NCI-H2171 treated with DMSO at 0.1 percent for 48 hours (cell line): ENCODE measurements around the gene MMEL1.
A peak's percentile ranks its signal among the peaks of the same experiment; 100 is the strongest.
"Not testable (repeated sequence)": the region's sequence is repeated elsewhere in the genome, so short reads cannot be mapped to it uniquely, and the experiment has no call there.

Experiments used
- DNase-seq: peaks from one replicate; lab custom pipeline; 2025; lab: John Stamatoyannopoulos, UW

MMEL1 gene, protein sequence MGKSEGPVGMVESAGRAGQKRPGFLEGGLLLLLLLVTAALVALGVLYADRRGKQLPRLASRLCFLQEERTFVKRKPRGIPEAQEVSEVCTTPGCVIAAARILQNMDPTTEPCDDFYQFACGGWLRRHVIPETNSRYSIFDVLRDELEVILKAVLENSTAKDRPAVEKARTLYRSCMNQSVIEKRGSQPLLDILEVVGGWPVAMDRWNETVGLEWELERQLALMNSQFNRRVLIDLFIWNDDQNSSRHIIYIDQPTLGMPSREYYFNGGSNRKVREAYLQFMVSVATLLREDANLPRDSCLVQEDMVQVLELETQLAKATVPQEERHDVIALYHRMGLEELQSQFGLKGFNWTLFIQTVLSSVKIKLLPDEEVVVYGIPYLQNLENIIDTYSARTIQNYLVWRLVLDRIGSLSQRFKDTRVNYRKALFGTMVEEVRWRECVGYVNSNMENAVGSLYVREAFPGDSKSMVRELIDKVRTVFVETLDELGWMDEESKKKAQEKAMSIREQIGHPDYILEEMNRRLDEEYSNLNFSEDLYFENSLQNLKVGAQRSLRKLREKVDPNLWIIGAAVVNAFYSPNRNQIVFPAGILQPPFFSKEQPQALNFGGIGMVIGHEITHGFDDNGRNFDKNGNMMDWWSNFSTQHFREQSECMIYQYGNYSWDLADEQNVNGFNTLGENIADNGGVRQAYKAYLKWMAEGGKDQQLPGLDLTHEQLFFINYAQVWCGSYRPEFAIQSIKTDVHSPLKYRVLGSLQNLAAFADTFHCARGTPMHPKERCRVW

GRCh38 chr1:2632561-2633361 lies at the start of gene MMEL1:
Gene MMEL1, minus strand, starts transcription at chr1:2633016. Its CDS starts 3,532 bp downstream, at chr1:2629484.
- peak; percentile 69 for DNase-seq

DNA sequence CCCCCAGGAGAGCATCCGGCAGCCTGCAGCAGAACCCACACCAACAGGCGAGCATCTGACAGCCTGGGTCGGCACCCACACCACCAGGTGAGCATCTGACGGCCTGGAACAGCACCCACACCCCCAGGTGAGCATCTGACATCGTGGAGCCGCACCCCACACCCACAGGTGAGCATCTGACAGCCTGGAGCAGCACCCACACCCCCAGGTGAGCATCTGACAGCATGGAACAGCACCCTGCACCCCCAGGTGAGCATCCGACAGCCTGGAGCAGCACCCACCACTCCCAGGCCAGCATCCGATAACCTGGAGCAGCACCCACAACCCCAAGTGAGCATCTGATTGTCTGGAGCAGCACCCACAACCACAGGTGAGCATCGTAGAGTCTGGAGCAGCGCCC lies 43.9 kb upstream of the MMEL1 start:
- not testable (repeated sequence) for DNase-seq

DNA sequence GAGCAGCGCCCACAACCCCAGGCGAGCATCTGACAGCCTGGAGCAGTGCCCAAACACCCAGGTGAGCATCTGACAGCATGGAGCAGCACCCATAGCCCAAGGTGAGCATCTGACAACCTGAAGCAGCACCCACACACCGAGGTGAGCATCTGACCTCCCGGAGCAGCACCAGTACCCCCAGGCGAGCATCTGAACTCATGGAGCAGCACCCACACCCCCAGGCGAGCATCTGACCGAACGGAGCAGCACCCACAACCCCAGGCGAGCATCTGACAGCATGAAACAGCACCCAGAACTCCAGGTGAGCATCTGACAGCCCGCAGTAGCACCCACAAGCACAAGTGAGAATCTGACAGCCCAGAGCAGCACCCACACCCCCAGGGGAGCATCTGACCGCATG lies 38.8 kb upstream of the MMEL1 start:
- not testable (repeated sequence) for DNase-seq

GRCh38 chr1:2659806-2660205 lies 27.0 kb upstream of the MMEL1 start:
- DNase-seq = not testable (repeated sequence)

DNA sequence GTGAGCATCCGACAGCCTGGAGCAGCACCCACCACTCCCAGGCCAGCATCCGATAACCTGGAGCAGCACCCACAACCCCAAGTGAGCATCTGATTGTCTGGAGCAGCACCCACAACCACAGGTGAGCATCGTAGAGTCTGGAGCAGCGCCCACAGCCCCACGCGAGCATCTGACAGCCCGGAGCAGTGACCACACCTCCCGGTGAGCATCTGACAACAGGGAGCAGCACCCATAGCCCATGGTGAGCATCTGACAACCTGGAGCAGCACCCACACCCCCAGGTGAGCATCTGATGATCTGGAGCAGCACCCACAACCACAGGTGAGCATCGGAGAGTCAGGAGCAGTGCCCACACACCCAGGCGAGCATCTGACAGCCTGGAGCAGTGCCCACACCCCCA lies 25.1 kb upstream of the MMEL1 start:
- DNase-seq = not testable (repeated sequence)

GRCh38 chr1:2657124-2657523 lies 24.3 kb upstream of the MMEL1 start:
- peak; percentile 3 for DNase-seq

GRCh38 chr1:2655598-2656434 lies 23.0 kb upstream of the MMEL1 start:
- DNase-seq = not testable (repeated sequence)

GRCh38 chr1:2654443-2654948 lies 21.7 kb upstream of the MMEL1 start:
- not testable (repeated sequence) for DNase-seq

DNA sequence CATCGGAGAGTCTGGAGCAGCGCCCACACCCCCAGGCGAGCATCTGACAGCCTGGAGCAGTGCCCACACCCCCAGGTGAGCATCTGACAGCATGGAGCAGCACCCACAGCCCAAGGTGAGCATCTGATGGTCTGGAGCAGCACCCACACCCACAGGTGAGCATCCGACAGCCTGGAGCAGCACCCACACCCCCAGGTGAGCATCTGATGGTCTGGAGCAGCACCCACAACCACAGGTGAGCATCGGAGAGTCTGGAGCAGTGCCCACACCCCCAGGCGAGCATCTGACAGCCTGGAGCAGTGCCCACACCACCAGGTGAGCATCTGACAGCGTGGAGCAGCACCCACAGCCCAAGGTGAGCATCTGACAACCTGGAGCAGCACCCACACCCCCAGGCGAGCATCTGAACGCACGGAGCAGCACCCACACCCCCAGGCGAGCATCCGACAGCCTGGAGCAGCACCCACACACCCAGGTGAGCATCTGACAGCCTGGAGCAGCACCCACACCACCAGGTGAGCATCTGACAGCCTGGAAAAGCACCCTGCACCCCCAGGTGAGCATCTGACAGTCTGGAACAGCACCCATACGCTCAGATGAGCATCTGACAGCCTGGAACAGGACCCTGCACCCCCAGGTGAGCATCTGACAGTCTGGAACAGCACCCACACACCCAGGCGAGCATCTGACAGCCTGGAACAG lies 21.1 kb upstream of the MMEL1 start:
- DNase-seq = not testable (repeated sequence)

DNA sequence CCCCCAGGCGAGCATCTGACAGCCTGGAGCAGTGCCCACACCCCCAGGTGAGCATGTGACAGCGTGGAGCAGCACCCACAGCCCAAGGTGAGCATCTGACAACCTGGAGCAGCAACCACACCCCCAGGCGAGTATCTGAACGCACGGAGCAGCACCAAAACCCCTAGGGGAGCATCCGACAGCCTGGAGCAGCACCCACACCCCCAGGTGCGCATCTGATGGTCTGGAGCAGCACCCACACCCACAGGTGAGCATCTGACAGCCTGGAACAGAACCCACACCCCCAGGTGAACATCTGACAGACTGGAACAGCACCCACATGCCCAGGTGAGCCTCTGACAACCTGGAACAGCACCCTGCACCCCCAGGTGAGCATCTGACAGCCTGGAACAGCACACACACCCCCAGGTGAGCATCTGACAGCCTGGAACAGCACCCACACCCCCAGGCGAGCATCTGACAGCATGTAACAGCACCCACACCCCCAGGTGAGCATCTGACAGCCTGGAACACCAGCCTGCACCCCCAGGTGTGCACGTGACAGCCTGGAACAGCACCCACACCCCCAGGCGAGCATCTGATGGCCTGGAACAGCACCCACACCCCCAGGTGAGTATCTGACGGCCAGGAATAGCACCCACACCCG lies 20.2 kb upstream of the MMEL1 start:
- not testable (repeated sequence) for DNase-seq

- not testable (repeated sequence) for DNase-seq
These were observed 19.5 kb upstream of the MMEL1 start for GRCh38 chr1:2652152-2652925.

DNA sequence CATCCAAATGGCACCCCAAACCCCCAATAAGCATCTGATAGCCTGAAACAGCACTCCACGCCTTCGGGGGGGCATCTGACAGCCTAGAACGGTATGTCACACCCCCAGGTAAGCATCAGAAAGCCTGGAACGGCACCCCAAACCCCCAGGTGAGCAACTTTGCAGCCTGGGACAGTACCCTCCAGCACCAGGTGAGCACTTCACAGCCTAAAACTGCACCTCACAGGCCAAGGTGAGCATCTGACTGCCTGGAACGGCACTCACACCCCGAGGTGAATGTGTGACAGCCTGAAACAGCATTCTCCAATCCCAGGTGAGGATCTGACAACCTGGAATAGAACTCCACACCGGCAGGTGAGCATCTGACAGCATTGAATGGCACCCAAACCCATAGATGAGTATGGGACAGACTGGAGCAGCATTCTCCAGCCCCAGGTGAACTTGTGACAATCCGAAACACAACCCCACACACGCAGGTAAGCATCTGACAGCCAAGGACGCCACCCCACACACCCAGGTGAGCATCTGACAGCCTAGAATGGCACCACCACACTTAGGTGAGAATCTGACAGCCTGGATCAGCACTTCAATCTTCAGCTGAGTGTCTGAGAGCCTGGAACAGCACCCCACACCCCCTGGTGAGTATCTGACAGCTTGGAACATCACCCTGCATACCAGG lies 18.3 kb upstream of the MMEL1 start:
- no peak for DNase-seq

DNA sequence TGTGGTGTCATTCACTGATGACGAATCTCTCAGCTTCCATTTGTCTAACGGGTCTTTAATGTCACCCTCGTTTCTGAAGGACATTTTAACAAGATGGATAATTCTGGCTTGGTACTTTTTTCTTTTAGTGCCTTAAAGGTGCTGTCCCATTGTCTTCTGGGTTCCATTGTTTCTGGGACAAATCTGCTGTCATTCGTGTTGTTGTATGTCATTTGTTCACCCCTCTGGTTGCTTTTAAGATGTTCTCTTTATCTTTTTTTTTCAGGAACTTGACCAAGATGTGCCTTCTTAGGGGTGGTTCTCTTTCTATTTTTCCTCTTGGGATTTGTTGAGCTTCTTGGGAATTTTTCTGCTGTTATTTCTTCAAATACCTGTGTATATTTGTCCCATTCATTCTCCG lies 14.0 kb upstream of the MMEL1 start:
- DNase-seq = no peak

DNA sequence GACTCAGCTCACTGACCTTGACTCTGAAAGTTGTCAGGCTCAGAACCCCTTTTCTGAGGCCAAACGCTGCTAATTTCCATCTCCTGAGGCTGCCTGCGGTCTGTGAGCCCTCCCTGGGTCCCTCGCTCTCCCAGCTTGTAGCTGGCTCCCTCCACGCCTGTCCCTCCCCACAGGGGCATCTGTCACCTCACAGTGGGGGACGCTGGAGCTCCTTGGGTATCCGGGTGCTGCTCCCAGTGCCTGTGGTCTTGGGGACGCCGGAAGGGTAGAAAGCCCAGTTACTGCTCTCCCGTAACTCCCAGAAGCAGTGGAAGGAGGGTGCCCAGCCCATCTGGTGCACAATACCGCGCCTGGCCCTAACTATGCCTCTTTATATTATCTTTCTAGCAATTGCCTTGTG lies 13.0 kb upstream of the MMEL1 start:
- DNase-seq = no peak

GRCh38 chr1:2645143-2645542 lies 12.3 kb upstream of the MMEL1 start:
- no peak for DNase-seq

GRCh38 chr1:2644591-2645101 lies 11.8 kb upstream of the MMEL1 start:
- DNase-seq = no peak

- no peak for DNase-seq
These were observed 11.4 kb upstream of the MMEL1 start for GRCh38 chr1:2644171-2644570.

- no peak for DNase-seq
These were observed 10.7 kb upstream of the MMEL1 start for GRCh38 chr1:2643414-2644077.
